Breast epithelium (tissue), 4 donors: ENCODE data around the gene TSR1. TPM values are rescaled to one million over a fixed set of nuclear protein-coding genes. Genes with fewer than 3 reads are reported as not detected.
A peak's percentile ranks its signal among the peaks of the same experiment; 100 is the strongest.

ENCODE experiments used
- DNase-seq, 2 donors: peaks; one replicate each; pipeline ENCODE4 v3.0.0-alpha.2; 2019; ENCODE audit warnings: low spot score in 2 of 2
- H3K27ac ChIP-seq, 2 donors: fragments of 200-600 bp; sonication (generic) in 1 of 2; one replicate each; pipeline ENCODE4 v1.5.1; 2016 to 2019; ENCODE audit warnings: mild to moderate bottlenecking in 1 of 2
- H3K27me3 ChIP-seq, 2 donors: fragments of 200-600 bp; sonication (generic) in 1 of 2; one replicate each; pipeline versions ENCODE4 v1.5.1 to v1.6.0; 2017 to 2019; ENCODE audit warnings: control low read depth in 1 of 2, mild to moderate bottlenecking in 1 of 2
- H3K36me3 ChIP-seq: fragments of 200-600 bp; one replicate; pipeline ENCODE4 v1.5.1; 2019
- H3K4me1 ChIP-seq, 2 donors: fragments of 200-600 bp; sonication (generic); one replicate each; pipeline ENCODE4 v1.5.1; 2016 to 2019; ENCODE audit warnings: control low read depth in 1 of 2
- H3K4me3 ChIP-seq, 3 donors: fragments of 200-600 bp; sonication (generic); 1 replicate in 2 of 3; 2 replicates in 1 of 3; pipeline ENCODE4 v1.5.1; 2016 to 2019; ENCODE audit warnings: mild to moderate bottlenecking in 3 of 3, moderate library complexity in 2 of 3
- H3K9me3 ChIP-seq, 2 donors: fragments of 200-600 bp; sonication (generic) in 1 of 2; one replicate each; pipeline ENCODE4 v1.5.1; 2016 to 2019; ENCODE audit warnings: control low read depth in 1 of 2
- POLR2A ChIP-seq: fragments of 450-650 bp; IDR thresholded peaks from one replicate; pipeline ENCODE4 v1.6.1; 2016; ENCODE audit warnings: antibody characterized with exemption, mild to moderate bottlenecking, moderate library complexity
- POLR2AphosphoS5 ChIP-seq, 3 donors: sonication (generic); formaldehyde crosslinking; IDR thresholded peaks; one replicate each; pipeline ENCODE4 v1.6.1; 2017; ENCODE audit warnings: antibody characterized with exemption in 3 of 3
- intact Hi-C: fragments of 100-400 bp; cut with DNase I; formaldehyde crosslinking; loops from one replicate; pipeline ENCODE4 v1.15.1; 2023; ENCODE audit warnings: low total_unique reads
- total RNA-seq, 3 donors: library from RNA; depleted of rRNA; stranded (reverse); fragments of >200 nt; gene quantifications; one replicate each; pipeline ENCODE4 v1.1.0, GENCODE V29; 2016
- TF ChIP-seq, protein P1 (sequence below), 3 donors: fragments of 450-650 bp; IDR thresholded peaks; one replicate each; pipeline ENCODE4 v1.5.1; 2016 to 2017; ENCODE audit warnings: antibody characterized with exemption in 3 of 3, mild to moderate bottlenecking in 3 of 3, moderate library complexity in 3 of 3

Gene TSR1
- total RNA-seq, 3 donors from 2014 or later: 28.8 to 43.6 (median 43.0) TPM

DNA sequence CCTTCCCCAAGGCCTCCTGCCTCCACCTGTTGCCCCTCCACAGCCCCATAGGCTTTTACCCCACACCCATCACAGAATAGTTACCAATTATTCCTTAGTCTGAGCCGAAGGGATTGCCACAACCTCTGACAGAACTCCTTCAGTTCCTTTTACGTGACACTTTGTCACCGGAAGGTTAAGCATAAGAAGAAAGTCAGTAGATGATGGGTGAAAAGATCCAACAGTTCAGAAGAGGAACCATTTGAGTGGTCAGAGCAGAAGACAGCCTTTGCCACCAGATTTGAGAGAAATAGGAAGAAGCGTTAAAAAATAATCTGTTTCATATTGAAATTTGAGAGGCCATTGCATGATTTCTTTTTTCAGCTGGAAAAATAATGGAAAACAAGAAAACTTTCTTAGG, 31.3 kb downstream of the TSR1 start:
- no peaks in the 10 kb centered on the region for H3K27me3 ChIP-seq
- intact Hi-C loops: no loop called here
- H3K9me3 ChIP-seq: no peaks in the 10 kb centered on the region
- DNase-seq: no peak
- no peaks in the 10 kb centered on the region for H3K36me3 ChIP-seq
- no peak overlapping the region for H3K4me3 ChIP-seq
- peaks cover 0 to 5% of the 10 kb centered on the region in 2 donors for H3K4me1 ChIP-seq
- TF ChIP-seq POLR2AphosphoS5 (IDR thresholded peaks at IDR 0.05) (no peak), POLR2A (no peak)
- TF ChIP-seq, protein P1, sequence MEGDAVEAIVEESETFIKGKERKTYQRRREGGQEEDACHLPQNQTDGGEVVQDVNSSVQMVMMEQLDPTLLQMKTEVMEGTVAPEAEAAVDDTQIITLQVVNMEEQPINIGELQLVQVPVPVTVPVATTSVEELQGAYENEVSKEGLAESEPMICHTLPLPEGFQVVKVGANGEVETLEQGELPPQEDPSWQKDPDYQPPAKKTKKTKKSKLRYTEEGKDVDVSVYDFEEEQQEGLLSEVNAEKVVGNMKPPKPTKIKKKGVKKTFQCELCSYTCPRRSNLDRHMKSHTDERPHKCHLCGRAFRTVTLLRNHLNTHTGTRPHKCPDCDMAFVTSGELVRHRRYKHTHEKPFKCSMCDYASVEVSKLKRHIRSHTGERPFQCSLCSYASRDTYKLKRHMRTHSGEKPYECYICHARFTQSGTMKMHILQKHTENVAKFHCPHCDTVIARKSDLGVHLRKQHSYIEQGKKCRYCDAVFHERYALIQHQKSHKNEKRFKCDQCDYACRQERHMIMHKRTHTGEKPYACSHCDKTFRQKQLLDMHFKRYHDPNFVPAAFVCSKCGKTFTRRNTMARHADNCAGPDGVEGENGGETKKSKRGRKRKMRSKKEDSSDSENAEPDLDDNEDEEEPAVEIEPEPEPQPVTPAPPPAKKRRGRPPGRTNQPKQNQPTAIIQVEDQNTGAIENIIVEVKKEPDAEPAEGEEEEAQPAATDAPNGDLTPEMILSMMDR (IDR thresholded peaks at IDR 0.05): no peak
- no peak overlapping the region for H3K27ac ChIP-seq

GRCh38 chr17:2303204-2304188, 32.8 kb downstream of the TSR1 start, which contains the start of the genes SMG6 and SRR:
Gene SMG6 (minus strand): TSS chr17:2303785. CDS start chr17:2303720, 65 bp downstream.
Gene SRR (plus strand): TSS chr17:2303950. CDS start chr17:2315561, 11,611 bp downstream.
- peak; percentile 86 to 88 for DNase-seq
- TF ChIP-seq, protein P1 (IDR thresholded peaks at IDR 0.05): no peak
- TF ChIP-seq POLR2A (no peak), POLR2AphosphoS5 (IDR thresholded peaks at IDR 0.05) (peak in 2 of 3 donors; percentile 53 to 70)
- intact Hi-C loops: no loop called here
- Histone ChIP-seq H3K9me3 (no peaks in the 10 kb centered on the region), H3K27ac (peak within 1 kb of the TSS; percentile 87 to 96), H3K27me3 (no peaks in the 10 kb centered on the region), H3K4me1 (no peaks in the 10 kb centered on the region), H3K4me3 (peak within 1 kb of the TSS; percentile 76 to 91 (median 90)), H3K36me3 (no peaks in the 10 kb centered on the region)

GRCh38 chr17:2302778-2303203, 33.5 kb downstream of the TSR1 start:
- H3K9me3 ChIP-seq: no peaks in the 10 kb centered on the region
- no peak for DNase-seq
- no peak for TF ChIP-seq POLR2AphosphoS5 (IDR thresholded peaks at IDR 0.05)
- TF ChIP-seq, protein P1 (IDR thresholded peaks at IDR 0.05): no peak
- no peak for TF ChIP-seq POLR2A
- peak overlapping the region; percentile 87 to 96 for H3K27ac ChIP-seq
- H3K36me3 ChIP-seq: no peaks in the 10 kb centered on the region
- intact Hi-C loops: no loop called here
- H3K4me1 ChIP-seq: no peaks in the 10 kb centered on the region
- no peaks in the 10 kb centered on the region for H3K27me3 ChIP-seq
- H3K4me3 ChIP-seq: peak overlapping the region; percentile 76 to 91 (median 90)

DNA sequence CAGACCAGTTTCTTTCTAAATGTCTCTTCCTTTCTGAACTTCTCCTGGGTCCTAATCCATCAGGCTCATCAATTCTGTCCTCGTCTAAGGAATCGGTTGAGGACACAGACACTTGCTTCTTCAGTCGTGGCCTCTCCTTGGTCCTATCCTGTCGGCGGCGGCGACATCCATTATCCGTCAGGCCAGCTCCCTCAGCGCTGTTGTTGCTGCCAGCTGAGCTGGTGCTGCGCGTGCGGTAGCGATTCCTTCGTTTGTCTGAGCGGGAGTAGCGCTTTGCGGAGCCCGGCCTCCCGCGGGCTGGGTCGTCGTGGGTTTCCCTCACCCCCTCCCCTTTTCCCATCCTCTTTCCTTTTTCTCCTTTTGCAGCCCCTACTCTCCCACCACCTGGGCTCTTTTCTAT, 36.5 kb downstream of the TSR1 start:
- H3K36me3 ChIP-seq: no peaks in the 10 kb centered on the region
- H3K27ac ChIP-seq: no peak overlapping the region
- TF ChIP-seq, protein P1 (IDR thresholded peaks at IDR 0.05): no peak
- TF ChIP-seq POLR2A: no peak
- TF ChIP-seq POLR2AphosphoS5 (IDR thresholded peaks at IDR 0.05): no peak
- H3K27me3 ChIP-seq: no peaks in the 10 kb centered on the region
- DNase-seq: no peak
- H3K4me1 ChIP-seq: no peaks in the 10 kb centered on the region
- no peaks in the 10 kb centered on the region for H3K9me3 ChIP-seq
- intact Hi-C loops: no loop called here
- no peak overlapping the region for H3K4me3 ChIP-seq

DNA sequence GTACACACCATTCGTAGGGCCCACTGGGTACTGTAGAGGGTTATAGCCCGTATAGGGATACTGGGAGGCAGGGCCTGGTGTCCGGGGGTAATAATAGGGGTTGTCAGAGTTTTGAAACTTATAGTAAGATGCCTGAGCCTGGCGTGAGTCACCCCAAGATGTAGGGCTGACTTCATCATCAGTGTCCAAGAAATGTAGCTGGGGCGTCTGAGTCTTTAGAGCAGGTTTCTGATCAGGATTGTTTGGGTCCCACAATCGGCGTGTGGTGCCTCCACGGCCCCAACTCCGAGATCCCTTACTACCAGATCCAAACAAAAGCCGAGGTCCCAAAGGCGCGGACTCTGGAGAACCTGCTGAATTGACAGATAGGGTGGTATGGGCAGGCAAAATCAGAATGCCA, 37.1 kb downstream of the TSR1 start:
- intact Hi-C loops: no loop called here
- no peak for TF ChIP-seq POLR2A
- TF ChIP-seq POLR2AphosphoS5 (IDR thresholded peaks at IDR 0.05): no peak
- TF ChIP-seq, protein P1 (IDR thresholded peaks at IDR 0.05): no peak
- no peak overlapping the region for H3K27ac ChIP-seq
- H3K36me3 ChIP-seq: no peaks in the 10 kb centered on the region
- DNase-seq: no peak
- no peaks in the 10 kb centered on the region for H3K9me3 ChIP-seq
- no peaks in the 10 kb centered on the region for H3K27me3 ChIP-seq
- no peak overlapping the region for H3K4me3 ChIP-seq
- H3K4me1 ChIP-seq: no peaks in the 10 kb centered on the region
